Panc1 (cell line): ENCODE measurements around the gene STC2. TPM values are rescaled to one million over a fixed set of nuclear protein-coding genes. Genes with fewer than 3 reads are reported as not detected.

Experiments
- ATAC-seq: fragments of 200-7000 bp; cut with Tn5 transposase; 2 replicates; pipeline ENCODE4 v1.9.1; 2020; ENCODE audit warnings: mild to moderate bottlenecking, moderate library complexity
- BruUV-seq: library from RNA; stranded (reverse); fragments of 400-500 nt; replicated peaks from 2 replicates; lab custom pipeline; 2021; lab: Mats Ljungman, UMichigan
- CTCF ChIA-PET: fragments of 300-600 bp; sonication (Branson Sonifier 250); formaldehyde crosslinking; loops from one replicate; lab custom pipeline; 2022; ENCODE audit warnings: antibody characterized with exemption; lab: Charles Lee
- POLR2A ChIA-PET: fragments of 300-600 bp; sonication (Branson Sonifier 250); formaldehyde crosslinking; loops from one replicate; lab custom pipeline; 2022; ENCODE audit warnings: antibody characterized with exemption; lab: Charles Lee
- DNase-seq: peaks from one replicate; pipeline ENCODE4 v3.0.0-alpha.2; 2010; ENCODE audit warnings: low read depth, low spot score
- H3K27ac ChIP-seq: 2 replicates; pipeline ENCODE4 v1.5.1; 2011; ENCODE audit warnings: mild to moderate bottlenecking, low read length, inconsistent platforms
- H3K27me3 ChIP-seq: fragments of 200-500 bp; sonication (Bioruptor generic); 2 replicates; pipeline ENCODE4 v1.6.0; 2014; ENCODE audit warnings: low read length, inconsistent platforms; ENCODE audit not compliant: control insufficient read depth, insufficient read depth
- H3K36me3 ChIP-seq: fragments of 200-500 bp; sonication (Bioruptor generic); 2 replicates; pipeline ENCODE4 v1.5.1; 2014; ENCODE audit warnings: inconsistent platforms, mild to moderate bottlenecking, low read length, moderate library complexity; ENCODE audit not compliant: control insufficient read depth, insufficient read depth
- H3K4me1 ChIP-seq: 2 replicates; pipeline ENCODE4 v1.5.1; 2011; ENCODE audit warnings: inconsistent platforms, mild to moderate bottlenecking, low read length, moderate library complexity; ENCODE audit not compliant: control insufficient read depth, insufficient read depth
- H3K4me3 ChIP-seq, 2 experiments: 2 replicates each; pipeline ENCODE4 v1.5.1; 2011 to 2012; ENCODE audit warnings: low read depth in 2 of 2, low read length in 2 of 2, mild to moderate bottlenecking in 2 of 2, inconsistent platforms in 1 of 2, moderate library complexity in 1 of 2
- H3K9me3 ChIP-seq: fragments of 200-500 bp; sonication (Bioruptor generic); 2 replicates; pipeline ENCODE4 v1.5.1; 2014; ENCODE audit warnings: low read depth, mild to moderate bottlenecking, inconsistent platforms, low read length, moderate library complexity; ENCODE audit not compliant: control insufficient read depth, insufficient read depth
- POLR2AphosphoS5 ChIP-seq: IDR thresholded peaks from 2 replicates; pipeline ENCODE4 v1.6.1; 2012; ENCODE audit warnings: mild to moderate bottlenecking, low read depth, low read length, moderate library complexity
- REST ChIP-seq, 2 experiments: IDR thresholded peaks; 2 replicates each; pipeline ENCODE4 v1.6.1; 2011 to 2012; ENCODE audit warnings: low read depth in 2 of 2, control low read depth in 1 of 2, low read length in 1 of 2, mild to moderate bottlenecking in 1 of 2, moderate library complexity in 1 of 2; ENCODE audit not compliant: insufficient read depth in 1 of 2
- SIN3A ChIP-seq: IDR thresholded peaks from 2 replicates; pipeline ENCODE4 v1.6.1; 2012; ENCODE audit warnings: low read depth, mild to moderate bottlenecking, low read length, moderate library complexity, borderline replicate concordance; ENCODE audit not compliant: insufficient read depth
- TCF7L2 ChIP-seq: IDR thresholded peaks from 2 replicates; pipeline ENCODE4 v1.6.1; 2011; ENCODE audit warnings: mild to moderate bottlenecking, low read depth, low read length, inconsistent platforms
- in situ Hi-C: cut with HindIII; loops from 2 replicates; pipeline ENCODE4 v1.10.0; 2016; ENCODE audit warnings: low sequenced_read_pairs, low pct_unique_long_range_greater_than_20kb
- intact Hi-C: fragments of 100-400 bp; cut with micrococcal nuclease; formaldehyde crosslinking; loops from one replicate; pipeline ENCODE4 v1.10.0; 2022; ENCODE audit not compliant: unreplicated experiment
- total RNA-seq: library from RNA; stranded (reverse); gene quantifications from one replicate; pipeline ENCODE4 v1.2.1, GENCODE V29; 2021; ENCODE audit not compliant: unreplicated experiment
- TF ChIP-seq, protein P1 (sequence below): fragments of 450-650 bp; IDR thresholded peaks from 2 replicates; pipeline ENCODE4 v1.5.1; 2017; ENCODE audit warnings: mild to moderate bottlenecking

The STC2 gene
- total RNA-seq, 1 experiment from 2014 or later, result 32.2 TPM

- TF ChIP-seq POLR2AphosphoS5 (no peak), REST (IDR thresholded peaks at IDR 0.05; ENCODE audit: insufficient read depth in 1 of 2, low read depth in 2 of 2, low read length in 1 of 2) (no peak), SIN3A (no peak), TCF7L2 (no peak)
- TF ChIP-seq, protein P1, sequence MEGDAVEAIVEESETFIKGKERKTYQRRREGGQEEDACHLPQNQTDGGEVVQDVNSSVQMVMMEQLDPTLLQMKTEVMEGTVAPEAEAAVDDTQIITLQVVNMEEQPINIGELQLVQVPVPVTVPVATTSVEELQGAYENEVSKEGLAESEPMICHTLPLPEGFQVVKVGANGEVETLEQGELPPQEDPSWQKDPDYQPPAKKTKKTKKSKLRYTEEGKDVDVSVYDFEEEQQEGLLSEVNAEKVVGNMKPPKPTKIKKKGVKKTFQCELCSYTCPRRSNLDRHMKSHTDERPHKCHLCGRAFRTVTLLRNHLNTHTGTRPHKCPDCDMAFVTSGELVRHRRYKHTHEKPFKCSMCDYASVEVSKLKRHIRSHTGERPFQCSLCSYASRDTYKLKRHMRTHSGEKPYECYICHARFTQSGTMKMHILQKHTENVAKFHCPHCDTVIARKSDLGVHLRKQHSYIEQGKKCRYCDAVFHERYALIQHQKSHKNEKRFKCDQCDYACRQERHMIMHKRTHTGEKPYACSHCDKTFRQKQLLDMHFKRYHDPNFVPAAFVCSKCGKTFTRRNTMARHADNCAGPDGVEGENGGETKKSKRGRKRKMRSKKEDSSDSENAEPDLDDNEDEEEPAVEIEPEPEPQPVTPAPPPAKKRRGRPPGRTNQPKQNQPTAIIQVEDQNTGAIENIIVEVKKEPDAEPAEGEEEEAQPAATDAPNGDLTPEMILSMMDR, result no peak
- in situ Hi-C loops (no loop called here), intact Hi-C loops (no loop called here)
- H3K4me3 ChIP-seq, result no peak overlapping the region
- H3K36me3 ChIP-seq, result no peaks in the 10 kb centered on the region
- ChIA-PET CTCF (no interaction called here), POLR2A (no interaction called here)
- H3K27me3 ChIP-seq, result no peaks in the 10 kb centered on the region
- no peak for DNase-seq
- ATAC-seq, result no peak
- no TSS peak for BruUV-seq
- peaks cover 8% of the 10 kb centered on the region; the same call in 1 of the 2 replicates for H3K9me3 ChIP-seq
- no peak overlapping the region for H3K27ac ChIP-seq
- no peaks in the 10 kb centered on the region for H3K4me1 ChIP-seq
These were observed 18.5 kb downstream of the STC2 start for GRCh38 chr5:173309731-173310130.

DNA sequence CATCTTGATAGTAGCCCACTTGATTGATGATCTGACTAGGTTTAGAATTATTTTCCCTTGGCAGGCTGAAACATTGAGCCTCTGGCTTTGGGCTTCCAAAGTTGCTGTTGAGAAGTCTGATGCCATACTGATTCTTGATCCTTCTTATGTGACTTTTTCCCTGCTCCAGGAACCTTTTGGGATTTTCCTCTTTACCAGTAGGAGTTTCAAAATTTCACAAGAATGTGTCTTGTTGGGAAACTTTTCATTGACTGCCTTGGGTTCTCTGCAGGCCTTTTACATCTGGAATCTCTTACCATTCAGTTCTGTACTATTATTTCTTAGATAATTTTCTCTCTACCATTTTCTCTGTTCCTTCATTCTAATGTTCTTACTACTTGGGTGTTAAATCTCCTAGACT is 20.0 kb downstream of the STC2 start:
- H3K27me3 ChIP-seq, result no peaks in the 10 kb centered on the region
- no peak for TF ChIP-seq TCF7L2
- TF ChIP-seq SIN3A, result no peak
- no peak for TF ChIP-seq REST (IDR thresholded peaks at IDR 0.05; ENCODE audit: insufficient read depth in 1 of 2, low read depth in 2 of 2, low read length in 1 of 2)
- TF ChIP-seq POLR2AphosphoS5, result no peak
- TF ChIP-seq, protein P1, result no peak
- H3K4me1 ChIP-seq, result no peaks in the 10 kb centered on the region
- ATAC-seq, result no peak
- H3K36me3 ChIP-seq, result no peaks in the 10 kb centered on the region
- in situ Hi-C loops, result no loop called here
- H3K27ac ChIP-seq, result no peak overlapping the region
- no peak for DNase-seq
- peaks cover 8% of the 10 kb centered on the region; the same call in 1 of the 2 replicates for H3K9me3 ChIP-seq
- ChIA-PET CTCF (no interaction called here), POLR2A (no interaction called here)
- intact Hi-C loops, result no loop called here
- BruUV-seq, result no TSS peak
- no peak overlapping the region for H3K4me3 ChIP-seq
